ENCODE measurements around the gene HSPA12B.

Gene HSPA12B

GRCh38 chr20:3721912-3722311, 10.6 kb upstream of the HSPA12B start:
- DNase-seq (ENCODE audit: low read depth): no peak
- TF ChIP-seq, protein P1, sequence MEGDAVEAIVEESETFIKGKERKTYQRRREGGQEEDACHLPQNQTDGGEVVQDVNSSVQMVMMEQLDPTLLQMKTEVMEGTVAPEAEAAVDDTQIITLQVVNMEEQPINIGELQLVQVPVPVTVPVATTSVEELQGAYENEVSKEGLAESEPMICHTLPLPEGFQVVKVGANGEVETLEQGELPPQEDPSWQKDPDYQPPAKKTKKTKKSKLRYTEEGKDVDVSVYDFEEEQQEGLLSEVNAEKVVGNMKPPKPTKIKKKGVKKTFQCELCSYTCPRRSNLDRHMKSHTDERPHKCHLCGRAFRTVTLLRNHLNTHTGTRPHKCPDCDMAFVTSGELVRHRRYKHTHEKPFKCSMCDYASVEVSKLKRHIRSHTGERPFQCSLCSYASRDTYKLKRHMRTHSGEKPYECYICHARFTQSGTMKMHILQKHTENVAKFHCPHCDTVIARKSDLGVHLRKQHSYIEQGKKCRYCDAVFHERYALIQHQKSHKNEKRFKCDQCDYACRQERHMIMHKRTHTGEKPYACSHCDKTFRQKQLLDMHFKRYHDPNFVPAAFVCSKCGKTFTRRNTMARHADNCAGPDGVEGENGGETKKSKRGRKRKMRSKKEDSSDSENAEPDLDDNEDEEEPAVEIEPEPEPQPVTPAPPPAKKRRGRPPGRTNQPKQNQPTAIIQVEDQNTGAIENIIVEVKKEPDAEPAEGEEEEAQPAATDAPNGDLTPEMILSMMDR (conservative IDR thresholded peaks at IDR 0.05; ENCODE audit: low read depth, low read length): no peak

GRCh38 chr20:3723284-3723683, 9.2 kb upstream of the HSPA12B start:
- DNase-seq (ENCODE audit: low read depth): no peak
- TF ChIP-seq, protein P1 (conservative IDR thresholded peaks at IDR 0.05; ENCODE audit: low read depth, low read length): no peak
- no peak overlapping the region for H3K4me3 ChIP-seq (ENCODE audit: low read length)

More at GRCh38 chr20:3721912-3722311, 10.6 kb upstream of the HSPA12B start:
- H3K4me3 ChIP-seq (ENCODE audit: low read length): no peak overlapping the region

GRCh38 chr20:3724356-3724755, 8.1 kb upstream of the HSPA12B start:
- DNase-seq (ENCODE audit: low read depth): no peak
- H3K4me3 ChIP-seq (ENCODE audit: low read length): no peak overlapping the region
- TF ChIP-seq, protein P1 (conservative IDR thresholded peaks at IDR 0.05; ENCODE audit: low read depth, low read length): no peak

DNA sequence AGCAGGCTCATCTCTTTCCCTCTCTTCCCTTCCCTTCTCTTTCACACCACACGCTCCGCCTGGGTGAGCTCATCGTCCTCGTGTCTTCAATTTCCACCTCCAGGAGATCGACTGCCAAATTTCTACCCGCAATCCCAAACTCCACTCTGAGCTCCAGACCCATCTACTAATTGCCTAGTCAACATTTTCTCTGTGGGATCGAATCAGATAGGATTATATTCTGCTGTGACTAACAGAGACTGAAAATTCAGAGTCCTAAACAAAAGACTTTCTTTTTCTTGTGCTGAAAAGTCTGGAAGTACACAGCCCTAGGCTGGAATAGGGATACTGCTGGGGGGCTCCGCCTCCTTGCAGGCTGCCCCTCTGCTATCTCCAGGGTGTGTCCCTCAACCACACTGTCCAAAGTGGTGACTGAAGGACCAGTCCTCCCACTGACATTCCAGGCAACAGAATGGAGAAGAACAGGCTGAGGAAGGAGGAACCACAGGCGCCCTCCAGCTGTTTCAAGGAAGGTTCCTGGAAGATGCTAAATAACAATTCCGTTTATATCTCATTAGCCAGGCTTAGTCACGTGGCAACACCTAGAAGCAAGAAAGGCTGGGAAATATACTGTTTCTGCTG, 5.0 kb upstream of the HSPA12B start:
- H3K4me3 ChIP-seq (ENCODE audit: low read length): no peak overlapping the region
- TF ChIP-seq, protein P1 (conservative IDR thresholded peaks at IDR 0.05; ENCODE audit: low read depth, low read length): no peak
- DNase-seq (ENCODE audit: low read depth): no peak

GRCh38 chr20:3728354-3728753, 4.1 kb upstream of the HSPA12B start:
- TF ChIP-seq, protein P1 (conservative IDR thresholded peaks at IDR 0.05; ENCODE audit: low read depth, low read length): no peak
- DNase-seq (ENCODE audit: low read depth): no peak
- H3K4me3 ChIP-seq (ENCODE audit: low read length): no peak overlapping the region

- DNase-seq (ENCODE audit: low read depth): no peak
- TF ChIP-seq, protein P1 (conservative IDR thresholded peaks at IDR 0.05; ENCODE audit: low read depth, low read length): no peak
- no peak overlapping the region for H3K4me3 ChIP-seq (ENCODE audit: low read length)
Observed at GRCh38 chr20:3728876-3729275, 3.6 kb upstream of the HSPA12B start.

- no peak for DNase-seq (ENCODE audit: low read depth)
- H3K4me3 ChIP-seq (ENCODE audit: low read length): no peak overlapping the region
- TF ChIP-seq, protein P1 (conservative IDR thresholded peaks at IDR 0.05; ENCODE audit: low read depth, low read length): no peak
Observed at GRCh38 chr20:3729378-3729777, 3.1 kb upstream of the HSPA12B start.

Measured in retinal pigment epithelial cell (primary cell).